GM19351 (cell line): ENCODE results near the gene BATF3.

Experiments used
- ATAC-seq: cut with Tn5 transposase; IDR thresholded peaks from one replicate; pipeline ENCODE4 v1.9.1; 2021; ENCODE audit warnings: mild to moderate bottlenecking, moderate library complexity; ENCODE audit not compliant: unreplicated experiment

The BATF3 gene

GRCh38 chr1:212710566-212710965 lies 10.9 kb upstream of the BATF3 start:
- no peak for ATAC-seq

GRCh38 chr1:212703991-212704564 lies 4.4 kb upstream of the BATF3 start:
- ATAC-seq: no peak

GRCh38 chr1:212702672-212703071 lies 3.0 kb upstream of the BATF3 start:
- no peak for ATAC-seq

GRCh38 chr1:212701910-212702309 lies 2.3 kb upstream of the BATF3 start:
- no peak for ATAC-seq

- peak; percentile 34 for ATAC-seq
These were observed 1.5 kb upstream of the BATF3 start for GRCh38 chr1:212700892-212701819.

- ATAC-seq: peak; percentile 26
These were observed 717 bp upstream of the BATF3 start for GRCh38 chr1:212700223-212700891.

GRCh38 chr1:212699104-212699624 lies 476 bp downstream of the BATF3 start:
- ATAC-seq: peak; percentile 51

GRCh38 chr1:212698467-212699103 lies 1.1 kb downstream of the BATF3 start:
- ATAC-seq: peak; percentile 8

- ATAC-seq: no peak
These were observed 2.8 kb downstream of the BATF3 start for GRCh38 chr1:212696721-212697331.

GRCh38 chr1:212692774-212693644 lies 6.6 kb downstream of the BATF3 start:
- no peak for ATAC-seq

- ATAC-seq: peak; percentile 45
These were observed 8.0 kb downstream of the BATF3 start for GRCh38 chr1:212691561-212692071.

- no peak for ATAC-seq
These were observed 8.7 kb downstream of the BATF3 start for GRCh38 chr1:212690816-212691403.

- no peak for ATAC-seq
These were observed 9.7 kb downstream of the BATF3 start for GRCh38 chr1:212689758-212690529.

GRCh38 chr1:212689196-212689725 lies 10.4 kb downstream of the BATF3 start:
- ATAC-seq: no peak

- ATAC-seq: no peak
These were observed 11.1 kb downstream of the BATF3 start for GRCh38 chr1:212688341-212689047.

- ATAC-seq: no peak
These were observed 11.8 kb downstream of the BATF3 start for GRCh38 chr1:212687811-212688210.

- ATAC-seq: no peak
These were observed 13.0 kb downstream of the BATF3 start for GRCh38 chr1:212686591-212686990.
